ENCODE data around the gene KIAA0930.

Gene KIAA0930

GRCh38 chr22:45268958-45269844, 28.5 kb upstream of the KIAA0930 start:
- no peaks in the 10 kb centered on the region for H3K79me2 ChIP-seq (ENCODE audit: insufficient read depth, low read length)
- no peak overlapping the region for H3K27ac ChIP-seq (ENCODE audit: low read depth, low read length, poor library complexity, severe bottlenecking)
- H3K36me3 ChIP-seq (ENCODE audit: insufficient read depth, low read length): no peaks in the 10 kb centered on the region
- H3K4me1 ChIP-seq (ENCODE audit: insufficient read depth, low read length, severe bottlenecking): peaks cover 9% of the 10 kb centered on the region
- TF ChIP-seq EZH2 (IDR thresholded peaks at IDR 0.05; ENCODE audit: borderline replicate concordance, low read length): no peak
- TF ChIP-seq CTCF (IDR thresholded peaks at IDR 0.05; ENCODE audit: low read length): peak; percentile 80
- peak overlapping the region; percentile 55; the same call in 1 of the 2 replicates for H3K9ac ChIP-seq (ENCODE audit: low read length)
- H4K20me1 ChIP-seq (ENCODE audit: insufficient read depth, low read length): no peaks in the 10 kb centered on the region
- no peaks in the 10 kb centered on the region for H3K9me2 ChIP-seq (ENCODE audit: low read depth, low read length)
- H3K9me3 ChIP-seq (ENCODE audit: low read length): no peaks in the 10 kb centered on the region
- H3F3A ChIP-seq (ENCODE audit: insufficient read depth, low read length): no peaks in the 10 kb centered on the region
- H3K4me3 ChIP-seq (ENCODE audit: low read depth, low read length, poor library complexity, severe bottlenecking): peak overlapping the region; percentile 58
- H3K27me3 ChIP-seq (ENCODE audit: insufficient read depth, low read length): no peaks in the 10 kb centered on the region; the same call in 1 of the 2 replicates
- peak overlapping the region; percentile 95 for H3K4me2 ChIP-seq (ENCODE audit: low read length)
- H2AFZ ChIP-seq (ENCODE audit: low read length): peak overlapping the region; percentile 78; the same call in 1 of the 2 replicates

GRCh38 chr22:45268167-45268957, 27.7 kb upstream of the KIAA0930 start:
- Histone ChIP-seq H2AFZ (ENCODE audit: low read length) (no peak overlapping the region), H3K9me3 (ENCODE audit: low read length) (no peaks in the 10 kb centered on the region), H3K9ac (ENCODE audit: low read length) (peak overlapping the region; percentile 37; the same call in 1 of the 2 replicates), H3F3A (ENCODE audit: insufficient read depth, low read length) (no peaks in the 10 kb centered on the region), H3K36me3 (ENCODE audit: insufficient read depth, low read length) (no peaks in the 10 kb centered on the region), H3K4me3 (ENCODE audit: low read depth, low read length, poor library complexity, severe bottlenecking) (peak overlapping the region; percentile 51), H3K27me3 (ENCODE audit: insufficient read depth, low read length) (no peaks in the 10 kb centered on the region), H3K9me2 (ENCODE audit: low read depth, low read length) (no peaks in the 10 kb centered on the region), H3K4me2 (ENCODE audit: low read length) (peak overlapping the region; percentile 68), H4K20me1 (ENCODE audit: insufficient read depth, low read length) (no peaks in the 10 kb centered on the region), H3K27ac (ENCODE audit: low read depth, low read length, poor library complexity, severe bottlenecking) (no peak overlapping the region), H3K4me1 (ENCODE audit: insufficient read depth, low read length, severe bottlenecking) (peaks cover 16% of the 10 kb centered on the region), H3K79me2 (ENCODE audit: insufficient read depth, low read length) (no peaks in the 10 kb centered on the region)
- no peak for TF ChIP-seq EZH2 (IDR thresholded peaks at IDR 0.05; ENCODE audit: borderline replicate concordance, low read length)
- TF ChIP-seq CTCF (IDR thresholded peaks at IDR 0.05; ENCODE audit: low read length): no peak

- H3F3A ChIP-seq (ENCODE audit: insufficient read depth, low read length): no peaks in the 10 kb centered on the region
- H3K4me3 ChIP-seq (ENCODE audit: low read depth, low read length, poor library complexity, severe bottlenecking): no peak overlapping the region
- H4K20me1 ChIP-seq (ENCODE audit: insufficient read depth, low read length): no peaks in the 10 kb centered on the region
- no peak overlapping the region for H3K4me2 ChIP-seq (ENCODE audit: low read length)
- no peaks in the 10 kb centered on the region for H3K9me2 ChIP-seq (ENCODE audit: low read depth, low read length)
- H3K36me3 ChIP-seq (ENCODE audit: insufficient read depth, low read length): no peaks in the 10 kb centered on the region
- H3K27me3 ChIP-seq (ENCODE audit: insufficient read depth, low read length): peaks cover 17% of the 10 kb centered on the region; the same call in 1 of the 2 replicates
- H3K9ac ChIP-seq (ENCODE audit: low read length): no peak overlapping the region
- no peak overlapping the region for H3K27ac ChIP-seq (ENCODE audit: low read depth, low read length, poor library complexity, severe bottlenecking)
- H3K4me1 ChIP-seq (ENCODE audit: insufficient read depth, low read length, severe bottlenecking): peaks cover 38% of the 10 kb centered on the region
- no peak overlapping the region for H2AFZ ChIP-seq (ENCODE audit: low read length)
- H3K9me3 ChIP-seq (ENCODE audit: low read length): no peaks in the 10 kb centered on the region
- no peaks in the 10 kb centered on the region for H3K79me2 ChIP-seq (ENCODE audit: insufficient read depth, low read length)
- TF ChIP-seq CTCF (IDR thresholded peaks at IDR 0.05; ENCODE audit: low read length) (no peak), EZH2 (IDR thresholded peaks at IDR 0.05; ENCODE audit: borderline replicate concordance, low read length) (no peak)
These were observed 24.8 kb upstream of the KIAA0930 start for GRCh38 chr22:45265535-45265934.
